Measurements from ENCODE around the gene HIGD1A. TPM values are rescaled to one million over a fixed set of nuclear protein-coding genes. Genes with fewer than 3 reads are reported as not detected.

HIGD1A gene
- polyA plus RNA-seq, 1 of the 3 experiments (the other 2 are of a cell fraction) = 72.1 TPM

GRCh38 chr3:42742688-42743087 lies 61.6 kb downstream of the HIGD1A start:
- Histone ChIP-seq H3K4me2 (no peak overlapping the region), H3K27me3 (ENCODE audit: insufficient read depth) (no peaks in the 10 kb centered on the region), H4K20me1 (ENCODE audit: insufficient read depth) (no peaks in the 10 kb centered on the region), H2AFZ (ENCODE audit: low read depth) (no peak overlapping the region), H3F3A (replicated peaks; ENCODE audit: insufficient read depth) (no peaks in the 10 kb centered on the region), H3K9me2 (no peaks in the 10 kb centered on the region), H3K4me1 (ENCODE audit: control insufficient read depth in 1 of 2, insufficient read depth in 2 of 2, low read depth in 1 of 2, low read length in 1 of 2) (no peaks in the 10 kb centered on the region), H3K9ac (no peak overlapping the region), H3K79me2 (ENCODE audit: insufficient read depth) (no peaks in the 10 kb centered on the region), H3K36me3 (replicated peaks in 1 of 2; ENCODE audit: control insufficient read depth in 1 of 2, insufficient read depth in 2 of 2, low read length in 1 of 2) (no peaks in the 10 kb centered on the region), H3K4me3 (ENCODE audit: low read depth in 2 of 2, low read length in 1 of 2) (no peak overlapping the region), H3K27ac (ENCODE audit: low read depth in 2 of 2, low read length in 1 of 2) (no peak overlapping the region), H3K9me3 (no peaks in the 10 kb centered on the region)
- 89% methylated on average over 9 of the region's 9 CpGs for WGBS (ENCODE audit: low lambda C conversion rate)
- no peak for DNase-seq
- ChIA-PET POLR2A (no interaction called here), CTCF (interaction anchor here (0.6 to 11.4 kb wide), 6 partner anchors 7 to 495 kb away, joined by 3 to 92 read pairs (median 8); partner anchors contain the start of genes SEC22C and ZBTB47)
- TF ChIP-seq REST (IDR thresholded peaks at IDR 0.05; ENCODE audit: low read depth, low read length) (no peak), USF1 (IDR thresholded peaks at IDR 0.05; ENCODE audit: borderline replicate concordance, low read depth) (no peak), EZH2phosphoT487 (IDR thresholded peaks at IDR 0.05; ENCODE audit: borderline replicate concordance, low read depth) (no peak), USF2 (IDR thresholded peaks at IDR 0.05; ENCODE audit: borderline replicate concordance, low read depth, low read length) (no peak), ZBTB33 (IDR thresholded peaks at IDR 0.05; ENCODE audit: borderline replicate concordance, low read depth) (no peak), IRF3 (IDR thresholded peaks at IDR 0.05; ENCODE audit: low read depth, low read length) (no peak), MAX (IDR thresholded peaks at IDR 0.05; ENCODE audit: low read depth) (no peak), TAF1 (IDR thresholded peaks at IDR 0.05; ENCODE audit: borderline replicate concordance, low read depth, low read length) (no peak), GABPA (IDR thresholded peaks at IDR 0.05; ENCODE audit: low read depth) (no peak), FOXM1 (IDR thresholded peaks at IDR 0.05; ENCODE audit: low read depth) (no peak), TCF12 (IDR thresholded peaks at IDR 0.05) (no peak)

All from SK-N-SH (cell line).